NOMO-1 (cell line): Measurements from ENCODE around the gene DENND2A.
"Not testable (repeated sequence)": the region's sequence is repeated elsewhere in the genome, so short reads cannot be mapped to it uniquely, and the experiment has no call there.

Source experiments
- DNase-seq, 2 experiments: peaks; one replicate each; lab custom pipeline; 2025; ENCODE audit not compliant: unreplicated experiment in 2 of 2; lab: John Stamatoyannopoulos, UW

DENND2A gene

GRCh38 chr7:140650367-140650766, 9.8 kb upstream of the DENND2A start:
- DNase-seq: no peak

GRCh38 chr7:140649556-140650205, 9.1 kb upstream of the DENND2A start:
- no peak for DNase-seq

GRCh38 chr7:140646931-140647647, 6.5 kb upstream of the DENND2A start:
- DNase-seq: no peak

GRCh38 chr7:140645166-140645900, 4.7 kb upstream of the DENND2A start:
- no peak for DNase-seq

GRCh38 chr7:140644761-140645160, 4.1 kb upstream of the DENND2A start:
- DNase-seq: not testable (repeated sequence)

- no peak for DNase-seq
These were observed 2.8 kb upstream of the DENND2A start for GRCh38 chr7:140643416-140643815.

GRCh38 chr7:140641524-140642195, 1.0 kb upstream of the DENND2A start:
- DNase-seq: no peak

GRCh38 chr7:140640060-140640637, 464 bp downstream of the DENND2A start:
- DNase-seq: no peak

GRCh38 chr7:140639366-140640053, 1.1 kb downstream of the DENND2A start:
- no peak for DNase-seq

- DNase-seq: no peak
These were observed 2.3 kb downstream of the DENND2A start for GRCh38 chr7:140638173-140638791.

- DNase-seq: no peak
These were observed 3.2 kb downstream of the DENND2A start for GRCh38 chr7:140637400-140637799.

- no peak for DNase-seq
These were observed 4.8 kb downstream of the DENND2A start for GRCh38 chr7:140635816-140636215.

GRCh38 chr7:140635345-140635744, 5.3 kb downstream of the DENND2A start:
- no peak for DNase-seq

GRCh38 chr7:140631602-140632001, 9.0 kb downstream of the DENND2A start:
- no peak for DNase-seq

- DNase-seq: no peak
These were observed 9.6 kb downstream of the DENND2A start for GRCh38 chr7:140631021-140631420.

GRCh38 chr7:140625908-140626868, 14.4 kb downstream of the DENND2A start:
- no peak for DNase-seq

GRCh38 chr7:140625192-140625558, 15.4 kb downstream of the DENND2A start:
- not testable (repeated sequence) for DNase-seq

- no peak for DNase-seq
These were observed 16.0 kb downstream of the DENND2A start for GRCh38 chr7:140624392-140625191.
